Smooth muscle cell (in vitro differentiated cells): ENCODE data around the gene IQCH. TPM values are rescaled to one million over a fixed set of nuclear protein-coding genes. Genes with fewer than 3 reads are reported as not detected.

ENCODE experiments used
- DNase-seq: peaks from one replicate; lab custom pipeline; 2025; ENCODE audit not compliant: unreplicated experiment; lab: John Stamatoyannopoulos, UW
- H2AFZ ChIP-seq: fragments of 200-600 bp; sonication (generic); 2 replicates; pipeline ENCODE4 v1.6.0; 2016; ENCODE audit warnings: antibody characterized with exemption, low read depth, mild to moderate bottlenecking
- H3F3A ChIP-seq: fragments of 200-600 bp; sonication (generic); 2 replicates; pipeline ENCODE4 v1.6.0; 2017; ENCODE audit warnings: antibody characterized with exemption, low read depth
- H3K27ac ChIP-seq: fragments of 200-600 bp; sonication (generic); 2 replicates; pipeline ENCODE4 v1.5.1; 2016; ENCODE audit warnings: low read depth, mild to moderate bottlenecking
- H3K27me3 ChIP-seq: fragments of 200-600 bp; sonication (generic); 2 replicates; pipeline ENCODE4 v1.6.1; 2016; ENCODE audit warnings: low read depth, mild to moderate bottlenecking
- H3K36me3 ChIP-seq: fragments of 200-600 bp; sonication (generic); 2 replicates; pipeline ENCODE4 v1.5.1; 2016; ENCODE audit warnings: low read depth
- H3K4me1 ChIP-seq: fragments of 200-600 bp; sonication (generic); 2 replicates; pipeline ENCODE4 v1.5.1; 2016; ENCODE audit warnings: low read depth
- H3K4me2 ChIP-seq: fragments of 200-600 bp; sonication (generic); 2 replicates; pipeline ENCODE4 v1.6.0; 2016; ENCODE audit warnings: mild to moderate bottlenecking
- H3K4me3 ChIP-seq: fragments of 200-600 bp; sonication (generic); 2 replicates; pipeline ENCODE4 v1.5.1; 2016; ENCODE audit warnings: mild to moderate bottlenecking
- H3K79me2 ChIP-seq: fragments of 200-600 bp; sonication (generic); 2 replicates; pipeline ENCODE4 v1.6.0; 2016; ENCODE audit warnings: low read depth, mild to moderate bottlenecking
- H3K9ac ChIP-seq: fragments of 200-600 bp; sonication (generic); 2 replicates; pipeline ENCODE4 v1.6.0; 2016; ENCODE audit warnings: low read depth
- H3K9me3 ChIP-seq: fragments of 200-600 bp; sonication (generic); replicated peaks from 2 replicates; pipeline ENCODE4 v1.5.1; 2016; ENCODE audit warnings: low read depth
- H4K20me1 ChIP-seq: fragments of 200-600 bp; sonication (generic); 2 replicates; pipeline ENCODE4 v1.6.0; 2016; ENCODE audit warnings: low read depth
- CTCF ChIP-seq: fragments of 200-600 bp; sonication (generic); IDR thresholded peaks from 2 replicates; pipeline ENCODE4 v1.5.1; 2017; ENCODE audit warnings: borderline replicate concordance, mild to moderate bottlenecking, antibody characterized with exemption; ENCODE audit not compliant: insufficient read depth, poor library complexity, severe bottlenecking
- WGBS: methylation state at CpG from one replicate; pipeline ENCODE4 v1.1.7; 2016; ENCODE audit warnings: low lambda C conversion rate; 5-methylcytosine and 5-hydroxymethylcytosine counted together
- polyA plus RNA-seq: library from polyadenylated mRNA; unstranded; fragments of >200 nt; fragmentation: Nextera tagmentation; extraction: Ambion mirVana; gene quantifications from 2 replicates; pipeline ENCODE4 v1.2.1, GENCODE V29; 2016
- total RNA-seq: library from RNA; depleted of rRNA; stranded (reverse); fragments of >200 nt; gene quantifications from 2 replicates; pipeline ENCODE4 v1.2.3, GENCODE V29; 2014

Gene IQCH
- total and polyA plus RNA-seq, 2 experiments from 2014 or later, result 0.86 to 2.9 TPM

GRCh38 chr15:67520321-67521028, 265.9 kb downstream of the IQCH start:
- peaks cover 21% of the 10 kb centered on the region for H3K4me1 ChIP-seq
- H4K20me1 ChIP-seq, result peaks cover 14% of the 10 kb centered on the region
- WGBS, result 52% methylated on average over 24 of the region's 24 CpGs
- peak overlapping the region; percentile 73 for H3K4me3 ChIP-seq
- H2AFZ ChIP-seq, result peak overlapping the region; percentile 89
- H3K9ac ChIP-seq, result no peak overlapping the region
- no peak for TF ChIP-seq CTCF
- H3K9me3 ChIP-seq, result no peaks in the 10 kb centered on the region
- H3K79me2 ChIP-seq, result peaks cover 24% of the 10 kb centered on the region
- peak overlapping the region; percentile 19 for H3K27ac ChIP-seq
- H3K4me2 ChIP-seq, result peak overlapping the region; percentile 97
- no peak for DNase-seq
- H3F3A ChIP-seq, result no peaks in the 10 kb centered on the region
- H3K36me3 ChIP-seq, result no peaks in the 10 kb centered on the region
- no peaks in the 10 kb centered on the region for H3K27me3 ChIP-seq

GRCh38 chr15:67521029-67521782, 266.6 kb downstream of the IQCH start, which contains the start of gene C15orf61:
TSS of gene C15orf61 (plus strand) at chr15:67521131. CDS start at chr15:67521249, 118 bp downstream.
- Histone ChIP-seq H3K9ac (peak within 1 kb of the TSS; percentile 87), H3K4me3 (peak within 1 kb of the TSS; percentile 73), H3K27ac (peak within 1 kb of the TSS; percentile 84), H3K4me1 (peaks cover 21% of the 10 kb centered on the region), H4K20me1 (peaks cover 21% of the 10 kb centered on the region), H3K27me3 (no peaks in the 10 kb centered on the region), H2AFZ (peak within 1 kb of the TSS; percentile 96), H3K9me3 (no peaks in the 10 kb centered on the region), H3K4me2 (peak within 1 kb of the TSS; percentile 97), H3K79me2 (peaks cover 24% of the 10 kb centered on the region), H3K36me3 (no peaks in the 10 kb centered on the region), H3F3A (no peaks in the 10 kb centered on the region)
- TF ChIP-seq CTCF, result no peak
- peak; percentile 75 for DNase-seq
- 1% methylated on average over 88 of the region's 94 CpGs for WGBS

GRCh38 chr15:67521783-67522568, 267.4 kb downstream of the IQCH start:
- H3K36me3 ChIP-seq, result no peaks in the 10 kb centered on the region
- WGBS, result 10% methylated on average over 23 of the region's 23 CpGs
- H3K4me2 ChIP-seq, result peak overlapping the region; percentile 97
- peak overlapping the region; percentile 87 for H3K9ac ChIP-seq
- peak overlapping the region; percentile 96 for H2AFZ ChIP-seq
- H3K4me1 ChIP-seq, result peaks cover 21% of the 10 kb centered on the region
- peaks cover 28% of the 10 kb centered on the region for H4K20me1 ChIP-seq
- H3F3A ChIP-seq, result no peaks in the 10 kb centered on the region
- DNase-seq, result no peak
- H3K4me3 ChIP-seq, result peak overlapping the region; percentile 73
- no peaks in the 10 kb centered on the region for H3K9me3 ChIP-seq
- peaks cover 24% of the 10 kb centered on the region for H3K79me2 ChIP-seq
- TF ChIP-seq CTCF, result no peak
- no peaks in the 10 kb centered on the region for H3K27me3 ChIP-seq
- H3K27ac ChIP-seq, result peak overlapping the region; percentile 84
